Bronchial epithelial cell (primary cell): ENCODE measurements around the gene REM1. TPM values are rescaled to one million over a fixed set of nuclear protein-coding genes. Genes with fewer than 3 reads are reported as not detected.

Experiments used
- DNase-seq: peaks from one replicate; pipeline ENCODE4 v3.0.0-alpha.2; 2010; ENCODE audit warnings: low read depth
- FAIRE-seq: peaks from 2 replicates; lab custom pipeline; 2011; peaks lifted over from hg19 to GRCh38; lab: Jason Lieb, UNC
- H3K27me3 ChIP-seq: 2 replicates; pipeline ENCODE4 v1.5.1; 2011; ENCODE audit warnings: low read length; ENCODE audit not compliant: control insufficient read depth, insufficient read depth
- H3K36me3 ChIP-seq: 2 replicates; pipeline ENCODE4 v1.5.1; 2011; ENCODE audit warnings: low read length; ENCODE audit not compliant: control insufficient read depth, insufficient read depth
- H3K4me3 ChIP-seq: 2 replicates; pipeline ENCODE4 v1.5.1; 2011; ENCODE audit warnings: mild to moderate bottlenecking, low read depth, low read length, control low read depth
- CTCF ChIP-seq: IDR thresholded peaks from 2 replicates; pipeline ENCODE4 v1.5.1; 2011; ENCODE audit warnings: mild to moderate bottlenecking, moderate library complexity, low read length, control low read depth, inconsistent platforms; ENCODE audit not compliant: insufficient read depth, severe bottlenecking
- total RNA-seq: library from RNA; depleted of rRNA; stranded (reverse); fragments of >200 nt; gene quantifications from 2 replicates; pipeline ENCODE4 v1.2.1, GENCODE V29; 2014

REM1 gene
- total RNA-seq, 1 donor from 2014 or later: not detected

GRCh38 chr20:31490752-31491151 lies 15.7 kb downstream of the REM1 start:
- no peak for TF ChIP-seq CTCF
- Histone ChIP-seq H3K27me3 (peaks cover 2% of the 10 kb centered on the region), H3K4me3 (no peak overlapping the region), H3K36me3 (no peaks in the 10 kb centered on the region)
- no peak for FAIRE-seq
- DNase-seq: no peak

DNA sequence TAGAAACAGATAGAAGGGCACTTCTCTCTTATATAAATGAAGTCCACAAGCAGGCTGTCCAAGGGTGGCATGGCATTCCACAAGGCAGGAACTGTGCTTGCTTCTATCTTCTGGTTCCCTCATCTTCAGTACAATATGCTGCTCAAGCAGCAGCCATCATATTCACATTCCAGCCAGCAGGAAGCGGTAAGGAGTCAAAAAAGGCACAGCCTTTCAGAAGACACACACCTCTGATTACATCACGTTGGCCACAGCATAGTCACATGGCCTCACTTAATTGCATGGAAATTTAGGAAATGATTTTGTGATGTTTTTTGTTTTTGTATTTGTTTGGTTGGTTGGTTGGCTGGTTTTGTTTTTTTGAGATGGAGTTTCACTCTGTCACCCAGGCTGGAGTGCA lies 19.0 kb downstream of the REM1 start:
- peak; percentile 65 for DNase-seq
- peak; percentile 48 for TF ChIP-seq CTCF
- no peak for FAIRE-seq
- H3K36me3 ChIP-seq: no peaks in the 10 kb centered on the region
- no peak overlapping the region for H3K4me3 ChIP-seq
- H3K27me3 ChIP-seq: peaks cover 3% of the 10 kb centered on the region

DNA sequence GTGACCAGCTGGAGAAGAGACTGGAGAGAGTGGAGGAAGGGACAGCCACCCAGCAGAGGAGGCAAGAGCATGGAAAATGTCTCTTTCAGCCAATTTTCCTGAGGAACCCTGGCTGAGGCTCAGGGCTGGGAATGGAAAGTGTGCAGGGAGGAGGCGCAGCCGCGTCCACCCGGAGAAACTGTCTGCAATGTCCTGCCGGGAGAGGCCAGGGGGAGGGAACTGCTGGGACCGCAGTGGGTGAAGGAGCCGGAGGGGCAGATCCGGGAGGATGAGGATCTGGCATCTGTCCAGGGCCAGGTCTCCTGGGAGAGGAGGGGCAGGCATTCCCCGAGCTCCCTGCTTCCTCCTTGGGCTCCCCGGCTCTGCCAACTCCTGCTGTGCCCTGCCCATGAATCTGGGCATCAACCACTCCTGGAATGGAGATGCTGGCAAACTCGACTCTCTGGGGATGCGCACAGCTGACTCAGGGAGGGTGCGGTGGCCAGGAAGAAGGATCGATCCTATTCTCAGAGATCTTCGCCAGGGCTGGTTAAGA lies 21.7 kb downstream of the REM1 start:
- H3K4me3 ChIP-seq: no peak overlapping the region
- DNase-seq: no peak
- no peak for FAIRE-seq

DNA sequence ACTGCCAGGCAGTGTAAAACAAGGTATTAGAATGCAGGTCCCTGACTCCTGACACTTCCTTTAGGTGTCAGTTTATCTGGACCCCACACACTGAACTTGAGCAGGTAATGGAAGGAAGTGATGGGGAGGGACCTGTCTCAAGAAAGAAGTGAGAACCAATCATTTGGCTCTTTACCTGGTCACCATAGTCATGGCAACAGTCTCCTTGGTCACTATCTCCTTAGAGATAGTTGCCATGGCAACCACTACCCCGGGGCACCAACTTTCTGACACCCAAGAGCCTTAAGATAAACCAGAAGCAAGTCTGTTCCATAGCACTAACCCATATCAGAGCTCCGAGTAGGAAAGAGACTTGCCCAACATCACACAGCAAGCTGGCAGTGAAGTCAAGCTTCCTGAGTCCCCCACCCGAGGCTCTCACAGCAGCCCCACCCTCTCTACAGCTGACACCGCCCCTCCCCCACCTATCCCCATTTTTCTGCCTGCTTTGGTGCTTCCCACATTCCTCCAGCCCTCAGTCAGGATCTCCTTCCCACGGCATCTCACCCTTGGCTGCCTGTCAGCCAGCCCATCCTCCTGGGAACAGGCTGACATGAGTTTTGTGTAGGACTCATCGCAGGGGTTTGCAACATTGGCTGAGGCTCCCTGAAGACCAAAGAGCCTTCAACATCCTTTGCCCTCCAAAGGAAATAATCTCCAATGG lies 22.9 kb downstream of the REM1 start:
- TF ChIP-seq CTCF: no peak
- no peak for DNase-seq
- Histone ChIP-seq H3K36me3 (no peaks in the 10 kb centered on the region), H3K27me3 (peaks cover 3% of the 10 kb centered on the region), H3K4me3 (no peak overlapping the region)
- FAIRE-seq: no peak

More for the DNA sequence above, 21.7 kb downstream of the REM1 start:
- peaks cover 3% of the 10 kb centered on the region for H3K27me3 ChIP-seq
- no peak for TF ChIP-seq CTCF
- no peaks in the 10 kb centered on the region for H3K36me3 ChIP-seq

DNA sequence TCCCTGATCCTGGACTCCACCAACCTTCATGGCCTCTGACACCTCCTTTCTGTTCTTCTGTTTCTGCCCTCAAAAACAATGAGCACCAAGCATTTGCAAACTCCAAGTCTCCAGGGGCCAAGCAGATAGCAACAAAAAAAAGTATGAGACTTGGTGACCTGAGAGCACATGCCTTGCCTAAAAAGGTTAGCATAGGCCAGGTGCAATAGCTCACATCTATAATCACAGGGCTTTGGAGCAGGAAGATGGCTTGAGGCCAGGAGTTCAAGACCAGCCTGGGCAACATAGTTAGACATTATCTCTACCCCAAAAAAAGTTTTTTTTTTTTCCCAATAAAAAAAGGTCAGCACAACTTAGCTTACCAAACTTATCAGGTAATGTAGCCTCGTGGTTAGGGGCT lies 25.4 kb downstream of the REM1 start:
- FAIRE-seq (no peak), DNase-seq (no peak)
- Histone ChIP-seq H3K4me3 (no peak overlapping the region), H3K36me3 (no peaks in the 10 kb centered on the region), H3K27me3 (peaks cover 3% of the 10 kb centered on the region)
- TF ChIP-seq CTCF: no peak
